GM18951 (cell line): ENCODE data around the gene KIF1B.
"Not testable (repeated sequence)": the region's sequence is repeated elsewhere in the genome, so short reads cannot be mapped to it uniquely, and the experiment has no call there.

Experiments
- POLR2A ChIP-seq: IDR thresholded peaks from 4 replicates; pipeline ENCODE4 v1.6.1; 2011; ENCODE audit warnings: mild to moderate bottlenecking; ENCODE audit not compliant: insufficient read length, insufficient read depth; ENCODE audit errors: extremely low read depth
- in situ Hi-C: fragments of 300-500 bp; cut with MboI; formaldehyde crosslinking; loops from one replicate; pipeline ENCODE4 v1.12.0; 2022; ENCODE audit warnings: low sequenced_read_pairs, mixed read lengths, inconsistent platforms; ENCODE audit not compliant: unreplicated experiment

Gene KIF1B

DNA sequence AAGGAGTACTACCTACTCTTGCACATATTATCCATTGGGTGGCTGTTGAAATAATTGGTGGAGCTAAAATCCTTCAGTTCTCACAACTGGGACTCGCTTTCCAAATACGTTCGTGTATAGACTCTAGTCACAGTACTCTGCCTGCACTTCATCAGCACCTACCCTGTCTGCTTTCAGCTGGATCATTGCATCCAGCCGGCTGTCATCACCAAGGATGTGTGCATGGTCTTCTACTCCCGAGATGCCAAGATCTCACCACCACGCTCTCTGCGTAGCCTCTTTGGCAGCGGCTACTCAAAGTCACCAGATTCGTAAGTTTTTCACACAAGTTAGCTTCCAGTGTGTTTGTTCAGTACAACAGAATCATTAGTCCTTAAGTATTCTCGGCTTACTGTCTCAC lies 151.1 kb downstream of the KIF1B start:
- TF ChIP-seq POLR2A = no peak
- in situ Hi-C loops = no loop called here

DNA sequence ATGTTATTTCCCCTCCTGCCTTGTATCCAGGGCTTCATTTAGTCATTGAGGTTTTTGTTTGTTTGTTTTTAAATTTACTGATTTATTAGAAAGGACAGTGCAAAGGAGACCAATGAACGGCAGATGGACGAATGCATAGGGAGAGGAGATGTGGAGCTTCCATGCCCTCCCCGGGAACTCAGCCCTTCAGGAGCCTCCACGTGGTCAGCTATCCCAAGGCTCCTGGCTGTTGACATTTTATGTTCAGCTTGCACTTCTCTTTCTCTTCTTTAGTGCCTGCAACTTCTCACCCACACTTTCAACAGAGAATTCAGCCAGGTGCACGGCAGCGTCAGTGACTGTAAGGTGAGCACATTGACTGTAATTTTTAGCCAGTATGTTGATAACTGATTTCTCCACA lies 157.8 kb downstream of the KIF1B start:
- in situ Hi-C loops = no loop called here
- no peak for TF ChIP-seq POLR2A

DNA sequence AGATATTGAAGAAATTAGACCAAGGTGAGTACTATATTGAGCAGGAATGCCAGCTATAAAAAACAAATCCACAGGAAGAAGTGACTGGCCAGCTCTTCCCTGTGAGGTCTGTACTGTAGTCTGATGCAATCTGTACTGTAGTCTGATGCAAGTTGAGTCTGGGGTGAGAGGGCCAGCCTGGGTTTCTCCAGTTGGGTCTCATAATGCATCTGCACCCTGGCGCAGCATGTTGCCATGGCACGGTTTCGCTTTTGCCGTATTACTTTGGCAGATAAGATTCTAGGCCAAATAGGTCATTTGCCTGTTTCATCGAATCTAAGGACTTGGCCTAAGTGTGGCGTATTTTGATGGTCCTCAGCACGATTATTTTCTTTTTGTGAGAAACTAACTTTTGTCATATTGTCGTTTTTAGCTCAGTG lies 164.1 kb downstream of the KIF1B start:
- in situ Hi-C loops = no loop called here
- no peak for TF ChIP-seq POLR2A

DNA sequence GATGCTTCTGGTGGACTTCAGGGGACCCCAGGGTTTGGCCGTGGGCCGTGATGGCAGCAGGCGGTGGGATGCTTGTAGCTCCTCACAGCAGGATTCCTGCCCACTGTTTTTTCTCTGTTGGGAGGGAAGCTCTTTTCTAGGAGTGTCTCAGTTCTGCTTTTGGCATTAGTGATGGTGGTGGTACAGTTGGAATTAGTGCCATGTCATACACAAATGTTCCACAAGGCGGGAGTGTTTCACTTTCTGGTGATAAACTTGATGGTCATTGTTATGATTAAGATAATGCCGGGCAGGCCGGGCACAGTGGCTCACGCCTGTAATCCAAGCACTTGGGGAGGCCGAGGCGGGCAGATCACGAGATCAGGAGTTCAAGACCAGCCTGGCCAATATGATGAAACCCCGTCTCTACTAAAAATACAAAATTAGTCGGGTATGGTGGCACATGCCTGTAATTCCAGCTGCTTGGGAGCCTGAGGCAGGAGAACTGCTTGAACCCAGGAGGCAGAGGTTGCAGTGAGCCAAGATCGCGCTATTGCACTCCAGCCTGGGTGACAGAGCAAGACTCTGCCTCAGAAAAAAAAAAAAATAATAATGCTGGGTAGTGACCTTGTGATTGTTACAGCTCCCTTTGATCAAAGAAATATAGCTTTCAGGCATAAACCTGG lies 167.1 kb downstream of the KIF1B start:
- in situ Hi-C loops = not testable (repeated sequence)

DNA sequence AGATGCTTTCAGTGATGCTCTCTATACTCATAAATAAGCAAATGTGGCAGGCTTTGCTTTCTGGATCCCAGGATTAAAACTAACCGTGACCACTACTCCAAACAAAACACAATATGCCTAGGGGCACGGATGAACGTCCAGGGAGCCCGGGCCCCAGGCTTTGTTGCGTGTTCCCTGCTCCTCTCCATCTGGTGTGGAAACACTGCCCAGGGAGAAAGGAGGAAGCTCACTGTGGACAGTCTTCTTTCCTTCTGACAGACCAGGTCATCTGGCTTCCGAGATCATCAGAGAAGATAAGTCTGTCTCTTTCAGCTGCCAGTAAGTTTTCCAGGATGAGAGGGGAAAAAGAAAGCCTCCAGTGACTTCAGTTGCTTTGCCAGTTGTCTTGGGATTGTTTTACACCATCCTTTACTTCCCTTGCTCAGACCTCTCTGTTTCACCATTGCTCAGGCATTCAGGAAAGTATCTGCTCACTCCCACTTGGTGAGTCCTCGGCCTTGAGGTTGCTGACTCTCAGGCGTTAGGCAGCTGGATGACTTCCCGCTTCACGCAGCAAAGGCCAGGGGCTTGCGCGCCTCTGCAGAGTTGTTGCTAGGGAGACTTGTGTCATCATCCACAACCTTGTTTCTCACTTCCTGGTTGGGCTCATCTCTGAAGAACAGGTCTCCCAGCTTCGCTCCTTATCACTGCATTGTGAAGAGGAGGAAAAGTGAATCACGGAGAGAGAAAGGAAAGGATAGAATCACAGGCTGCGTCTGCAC lies 167.9 kb downstream of the KIF1B start:
- no peak for TF ChIP-seq POLR2A
- in situ Hi-C loops = no loop called here

DNA sequence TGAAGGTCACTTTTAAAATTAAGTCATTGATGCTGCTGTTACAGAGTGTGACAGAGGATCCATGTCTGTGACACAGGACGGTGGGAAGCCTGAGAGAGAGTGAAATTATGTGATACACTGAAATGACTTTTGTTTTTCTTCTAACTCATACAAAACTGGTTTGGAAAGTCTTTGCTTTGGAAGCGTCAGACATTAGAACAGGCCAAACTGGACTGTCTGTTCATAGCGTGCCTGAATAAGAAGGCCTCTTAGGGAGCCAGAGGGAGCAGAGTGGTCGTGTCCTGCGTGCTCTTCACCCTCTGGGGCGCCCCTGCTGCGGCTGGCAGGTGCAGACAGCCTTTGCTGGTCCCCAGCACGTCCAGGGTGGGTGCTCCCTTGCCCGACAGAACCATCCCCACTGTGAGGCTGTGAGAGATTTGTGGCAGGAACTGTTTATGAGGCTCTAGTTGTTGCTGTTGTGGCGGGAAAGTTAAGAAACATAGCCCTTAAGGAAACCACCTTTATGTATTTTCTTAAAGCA lies 168.8 kb downstream of the KIF1B start:
- no peak for TF ChIP-seq POLR2A
- in situ Hi-C loops = no loop called here

DNA sequence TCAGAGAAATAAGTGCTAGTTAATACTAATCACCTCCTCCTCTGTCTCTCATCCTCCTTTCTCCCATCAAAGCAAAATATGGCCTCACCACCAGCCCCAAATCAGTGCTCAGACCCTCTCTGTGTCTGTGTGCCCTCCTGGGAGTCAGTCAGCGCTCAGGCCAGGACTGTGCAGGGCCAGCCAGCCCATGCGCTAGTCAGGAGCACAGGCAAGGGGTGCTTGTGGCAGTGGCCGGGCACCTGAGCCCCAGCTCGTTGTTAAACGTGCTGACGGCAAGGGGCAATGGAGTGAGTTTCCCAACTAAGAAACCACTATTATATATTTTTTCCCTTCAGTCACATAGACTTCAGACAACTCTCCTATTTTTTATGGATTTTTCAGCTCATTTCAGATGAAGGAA lies 169.3 kb downstream of the KIF1B start:
- in situ Hi-C loops = no loop called here
- no peak for TF ChIP-seq POLR2A

DNA sequence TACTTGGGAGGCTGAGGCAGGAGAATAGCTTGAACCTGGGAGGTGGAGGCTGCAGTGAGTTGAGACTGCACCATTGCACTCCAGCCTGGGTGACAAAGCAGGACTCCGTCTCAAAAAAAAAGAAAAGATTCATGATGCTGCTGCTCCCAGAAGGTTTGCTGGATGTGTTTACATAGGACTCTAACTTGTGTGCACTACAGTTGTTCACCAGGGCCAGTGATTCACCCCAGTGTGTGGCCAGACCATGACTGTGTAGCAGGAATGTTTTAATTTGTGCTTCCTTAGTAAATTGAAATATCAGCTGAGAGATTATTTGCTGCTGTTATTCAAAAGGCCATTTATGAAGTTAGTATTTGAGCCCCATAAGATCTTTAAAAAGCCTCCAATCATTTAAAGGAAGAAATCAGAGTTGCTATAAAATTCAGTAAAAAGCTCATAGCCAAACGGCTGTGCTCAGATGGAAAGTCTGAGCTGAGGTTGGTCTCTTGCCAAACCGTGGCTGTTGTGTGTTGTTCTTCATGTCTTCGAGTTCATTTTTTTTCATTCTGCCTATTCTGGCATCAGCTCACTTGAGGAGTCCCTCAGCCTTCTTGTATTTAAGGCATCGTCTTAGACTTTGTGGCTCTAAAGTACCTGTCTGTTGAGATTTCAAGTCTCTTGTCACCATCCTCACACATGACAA lies 170.4 kb downstream of the KIF1B start:
- in situ Hi-C loops = no loop called here
- TF ChIP-seq POLR2A = no peak

DNA sequence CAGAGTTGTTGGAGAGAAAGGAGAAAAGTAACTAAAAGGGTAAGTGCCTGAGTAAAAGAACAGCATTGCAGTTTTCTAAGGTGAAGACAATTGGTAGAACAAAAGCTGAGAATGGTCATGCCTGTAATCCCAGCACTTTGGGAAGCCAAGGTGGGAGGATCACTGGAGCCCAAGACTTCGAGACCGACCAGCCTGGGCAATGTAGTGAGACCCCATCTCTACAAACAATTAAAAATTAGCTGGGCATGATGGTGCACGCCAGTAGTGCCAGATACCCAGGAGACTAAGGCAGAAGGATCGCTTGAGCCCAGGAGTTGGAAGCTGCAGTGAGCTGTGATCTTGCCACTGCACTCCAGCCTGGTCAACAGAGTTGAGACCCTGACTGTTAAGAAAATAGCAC lies 173.3 kb downstream of the KIF1B start:
- no peak for TF ChIP-seq POLR2A
- in situ Hi-C loops = no loop called here

DNA sequence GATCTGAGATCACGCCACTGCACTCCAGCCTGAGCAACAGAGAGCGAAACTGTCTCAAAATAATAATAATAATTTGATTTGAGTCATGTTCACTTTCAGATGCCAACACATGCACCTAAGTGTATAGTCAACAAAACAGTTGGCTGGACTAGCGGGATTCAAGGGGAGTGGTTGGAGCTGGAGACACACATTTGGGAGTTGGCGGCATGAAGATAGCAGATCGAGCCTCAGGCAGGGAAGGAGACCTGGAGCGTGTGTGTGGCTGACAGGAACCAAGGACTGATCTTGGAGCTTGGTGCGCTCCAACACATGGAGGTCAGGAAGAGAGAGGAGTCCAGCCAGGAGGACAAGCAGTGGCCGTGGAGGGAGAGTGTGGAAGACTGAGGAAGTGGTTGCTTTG lies 173.8 kb downstream of the KIF1B start:
- TF ChIP-seq POLR2A = no peak

DNA sequence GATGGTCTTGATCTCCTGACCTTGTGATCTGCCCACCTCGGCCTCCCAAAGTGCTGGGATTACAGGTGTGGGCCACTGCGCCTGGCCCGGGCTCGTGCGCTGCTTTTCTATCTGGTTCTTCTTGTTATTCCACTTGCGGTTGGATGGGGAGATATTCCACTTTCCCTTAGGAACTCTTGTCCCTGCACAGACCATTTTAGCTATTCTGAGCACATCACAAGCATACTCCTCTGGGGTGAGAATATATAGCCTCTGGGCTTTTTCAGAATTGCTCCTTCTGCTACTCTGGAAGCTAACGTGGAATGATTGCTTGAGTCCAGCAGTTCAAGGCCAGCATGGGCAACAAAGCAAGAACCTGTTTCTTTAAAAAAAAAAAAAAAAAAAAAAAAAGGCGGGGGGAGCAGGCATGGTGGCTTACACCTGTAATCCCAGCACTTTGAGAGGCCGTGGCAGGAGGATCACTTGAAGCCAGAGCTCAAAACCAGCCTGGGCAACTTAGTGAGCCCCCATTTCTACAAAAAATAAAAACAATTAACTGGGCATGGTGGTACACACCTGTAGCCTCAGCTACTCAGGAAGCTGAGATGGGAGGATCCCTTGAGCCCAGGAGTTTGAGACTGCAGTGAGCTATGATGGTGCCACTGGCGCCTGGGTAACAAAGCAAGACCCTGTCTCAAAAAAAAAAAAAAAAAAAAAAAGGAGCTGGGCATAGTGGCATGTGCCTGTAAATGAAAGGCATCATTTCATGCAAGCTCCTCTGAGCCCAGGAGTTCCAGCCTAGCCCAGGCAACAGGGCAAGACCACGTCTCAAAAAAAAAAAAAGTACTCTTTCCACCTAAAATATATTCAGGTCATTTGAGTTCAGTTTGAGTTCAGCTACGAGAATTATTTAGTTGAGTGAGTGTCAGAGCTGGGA lies 176.6 kb downstream of the KIF1B start:
- no peak for TF ChIP-seq POLR2A
- in situ Hi-C loops = no loop called here

More for the DNA sequence above, 173.8 kb downstream of the KIF1B start:
- in situ Hi-C loops = no loop called here

DNA sequence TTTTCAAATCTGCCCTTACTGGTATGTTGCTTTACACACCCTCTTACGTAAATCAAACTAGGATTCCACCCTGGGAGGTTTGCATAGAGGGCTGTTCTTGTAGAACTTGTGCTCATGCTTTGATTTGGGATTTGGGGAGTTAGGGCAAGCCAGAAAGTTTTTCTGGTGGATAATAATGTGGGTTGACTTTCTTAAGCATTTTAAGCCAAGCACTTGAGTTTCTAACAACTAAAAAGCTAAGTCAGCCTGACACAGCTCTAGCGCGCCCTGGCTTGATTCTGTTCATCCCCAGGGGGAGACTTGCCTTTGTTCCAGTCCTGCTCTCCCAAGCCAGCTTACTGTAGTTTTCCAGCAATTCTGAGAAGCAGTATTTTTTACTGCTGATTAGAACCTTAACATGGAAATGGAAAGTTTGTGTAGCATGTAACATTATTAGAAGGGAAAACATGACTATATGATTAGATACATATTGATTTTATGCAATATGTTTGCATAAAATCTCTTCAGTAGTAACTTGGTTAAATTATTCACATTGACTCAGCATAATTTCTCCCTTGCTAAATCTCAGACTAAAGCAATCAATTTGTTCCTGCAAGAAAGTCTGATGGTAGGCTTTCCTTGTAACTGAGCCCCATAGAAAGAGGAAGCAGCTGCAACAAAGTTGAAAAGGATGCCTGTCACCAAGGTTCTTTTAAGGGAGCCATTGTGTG lies 177.5 kb downstream of the KIF1B start:
- in situ Hi-C loops = no loop called here
- TF ChIP-seq POLR2A = no peak
